Liver (tissue), 9 donors: ENCODE data around the gene SUPT4H1. TPM values are rescaled to one million over a fixed set of nuclear protein-coding genes. Genes with fewer than 3 reads are reported as not detected.

Source experiments
- DNase-seq: peaks from one replicate; pipeline ENCODE4 v3.0.0-alpha.2; 2017; ENCODE audit warnings: low spot score
- H3K27ac ChIP-seq, 2 donors: one replicate each; pipeline ENCODE4 v1.7.0; 2013; ENCODE audit warnings: inconsistent platforms in 2 of 2, low read length in 2 of 2, control low read depth in 1 of 2, low read depth in 1 of 2, mild to moderate bottlenecking in 1 of 2
- H3K27me3 ChIP-seq, 4 donors: one replicate each; pipeline versions ENCODE4 v1.6.1 to v1.7.0; 2013; ENCODE audit warnings: low read length in 3 of 4, inconsistent platforms in 1 of 4, mild to moderate bottlenecking in 1 of 4, moderate library complexity in 1 of 4; ENCODE audit not compliant: control insufficient read depth in 4 of 4, insufficient read depth in 4 of 4
- H3K36me3 ChIP-seq, 4 donors: one replicate each; pipeline versions ENCODE4 v1.6.1 to v1.7.0; 2013; ENCODE audit warnings: low read length in 3 of 4, mild to moderate bottlenecking in 3 of 4, low read depth in 1 of 4, moderate library complexity in 1 of 4; ENCODE audit not compliant: control insufficient read depth in 4 of 4, insufficient read depth in 3 of 4
- H3K4me1 ChIP-seq, 4 donors: one replicate each; pipeline versions ENCODE4 v1.6.1 to v1.7.0; 2013; ENCODE audit warnings: low read length in 3 of 4, mild to moderate bottlenecking in 3 of 4, moderate library complexity in 1 of 4; ENCODE audit not compliant: control insufficient read depth in 4 of 4, insufficient read depth in 4 of 4
- H3K4me3 ChIP-seq, 3 donors: one replicate each; pipeline versions ENCODE4 v1.6.1 to v1.7.0; 2013; ENCODE audit warnings: low read length in 3 of 3, control low read depth in 1 of 3, low read depth in 1 of 3, mild to moderate bottlenecking in 1 of 3
- H3K9ac ChIP-seq, 2 donors: one replicate each; pipeline ENCODE4 v1.7.0; 2013; ENCODE audit warnings: low read length in 2 of 2, mild to moderate bottlenecking in 2 of 2, moderate library complexity in 2 of 2, control low read depth in 1 of 2, low read depth in 1 of 2
- H3K9me3 ChIP-seq, 4 donors: one replicate each; pipeline versions ENCODE4 v1.6.1 to v1.7.0; 2013; ENCODE audit warnings: low read length in 3 of 4; ENCODE audit not compliant: control insufficient read depth in 4 of 4
- ATF3 ChIP-seq: IDR thresholded peaks from 2 replicates; pipeline ENCODE4 v1.6.1; 2016; ENCODE audit warnings: antibody characterized with exemption
- CTCF ChIP-seq: fragments of 150-350 bp; IDR thresholded peaks from 2 replicates; pipeline ENCODE4 v1.5.1; 2017; ENCODE audit warnings: improper control_type of control experiment, low read depth, low read length; ENCODE audit not compliant: missing input control
- EGR1 ChIP-seq, 2 donors: IDR thresholded peaks; 2 replicates each; pipeline ENCODE4 v1.6.1; 2016 to 2018; ENCODE audit warnings: antibody characterized with exemption in 2 of 2, low read depth in 2 of 2
- FOXA1 ChIP-seq: IDR thresholded peaks from 2 replicates; pipeline ENCODE4 v1.6.1; 2016; ENCODE audit warnings: antibody characterized with exemption
- FOXA2 ChIP-seq: IDR thresholded peaks from 2 replicates; pipeline ENCODE4 v1.6.1; 2016; ENCODE audit warnings: antibody characterized with exemption
- HNF4A ChIP-seq, 2 donors: conservative IDR thresholded peaks; 2 replicates each; pipeline ENCODE4 v1.6.1; 2016; ENCODE audit warnings: antibody characterized with exemption in 2 of 2, mild to moderate bottlenecking in 2 of 2
- HNF4G ChIP-seq: IDR thresholded peaks from 2 replicates; pipeline ENCODE4 v1.6.1; 2016; ENCODE audit warnings: antibody characterized with exemption
- JUND ChIP-seq, 2 donors: IDR thresholded peaks; 2 replicates each; pipeline ENCODE4 v1.6.1; 2016; ENCODE audit warnings: antibody characterized with exemption in 2 of 2
- MAX ChIP-seq: IDR thresholded peaks from 2 replicates; pipeline ENCODE4 v1.6.1; 2016; ENCODE audit warnings: antibody characterized with exemption
- RAD21 ChIP-seq, 2 donors: IDR thresholded peaks; 2 replicates each; pipeline ENCODE4 v1.6.1; 2016; ENCODE audit warnings: antibody characterized with exemption in 2 of 2, mild to moderate bottlenecking in 2 of 2
- REST ChIP-seq: IDR thresholded peaks from 2 replicates; pipeline ENCODE4 v1.6.1; 2016; ENCODE audit warnings: antibody characterized with exemption, mild to moderate bottlenecking
- SP1 ChIP-seq: IDR thresholded peaks from 2 replicates; pipeline ENCODE4 v1.6.1; 2018; ENCODE audit warnings: antibody characterized with exemption, mild to moderate bottlenecking
- TAF1 ChIP-seq: conservative IDR thresholded peaks from 2 replicates; pipeline ENCODE4 v1.6.1; 2016; ENCODE audit warnings: antibody characterized with exemption, mild to moderate bottlenecking
- YY1 ChIP-seq: IDR thresholded peaks from 2 replicates; pipeline ENCODE4 v1.6.1; 2016; ENCODE audit warnings: antibody characterized with exemption, mild to moderate bottlenecking
- WGBS: extraction: QIAGEN DNeasy Blood & Tissue Kit; methylation state at CpG from one replicate; pipeline ENCODE4 v1.1.7; 2013; 5-methylcytosine and 5-hydroxymethylcytosine counted together
- polyA plus RNA-seq, 2 donors: library from polyadenylated mRNA; stranded (reverse) in 1 of 2; unstranded in 1 of 2; fragments of 200-250 nt in 1 of 2; fragments of >200 nt in 1 of 2; fragmentation: Nextera tagmentation in 1 of 2; extraction: Ambion mirVana in 1 of 2; gene quantifications; one replicate each; pipeline versions ENCODE4 v1.2.1 to v1.2.3, GENCODE V29; 2013 to 2015
- total RNA-seq, 2 donors: library from RNA; depleted of rRNA; stranded (reverse); fragments of >200 nt; gene quantifications; one replicate each; pipeline ENCODE4 v1.2.3, GENCODE V29; 2014
- donor health status: healthy.
- donor health status: healthy.
- donor health status: healthy.
- donor health status: healthy.
- donor health status: healthy.

Gene SUPT4H1
- total and polyA plus RNA-seq, 4 donors, result 23.3 to 59.1 (median 40.4) TPM

GRCh38 chr17:58351182-58351581, 819 bp downstream of the SUPT4H1 start (continued):
- TF ChIP-seq MAX (no peak), EGR1 (IDR thresholded peaks at IDR 0.05; ENCODE audit: low read depth in 2 of 2) (no peak), JUND (IDR thresholded peaks at IDR 0.05) (no peak)

GRCh38 chr17:58348038-58348437, 4.0 kb downstream of the SUPT4H1 start:
- Histone ChIP-seq H3K9me3 (no peaks in the 10 kb centered on the region), H3K27me3 (no peaks in the 10 kb centered on the region), H3K27ac (no peak overlapping the region), H3K4me1 (peaks cover 4 to 22% (median 17%) of the 10 kb centered on the region in 4 donors), H3K9ac (no peak overlapping the region), H3K36me3 (peaks cover 0 to 58% (median 54%) of the 10 kb centered on the region in 4 donors), H3K4me3 (no peak overlapping the region)
- no peak for DNase-seq
- 96% methylated on average over 1 of the region's 1 CpG for WGBS
- no peak for TF ChIP-seq CTCF
- TF ChIP-seq FOXA2, result no peak
- TF ChIP-seq FOXA1, result no peak
- TF ChIP-seq YY1, result no peak
- TF ChIP-seq MAX, result no peak

GRCh38 chr17:58345500-58345899, 6.5 kb downstream of the SUPT4H1 start:
- H3K36me3 ChIP-seq, result peaks cover 0 to 58% (median 54%) of the 10 kb centered on the region in 4 donors
- no peaks in the 10 kb centered on the region for H3K27me3 ChIP-seq
- no peak overlapping the region for H3K9ac ChIP-seq
- TF ChIP-seq HNF4A (conservative IDR thresholded peaks at IDR 0.05) (no peak), RAD21 (IDR thresholded peaks at IDR 0.05) (no peak), HNF4G (no peak), SP1 (no peak), ATF3 (no peak), TAF1 (no peak), YY1 (no peak), REST (no peak)
- WGBS, result 94% methylated on average over 4 of the region's 4 CpGs
- peaks cover 0 to 4% (median 2%) of the 10 kb centered on the region in 4 donors for H3K4me1 ChIP-seq
- H3K27ac ChIP-seq, result no peak overlapping the region
- DNase-seq, result no peak
- no peaks in the 10 kb centered on the region for H3K9me3 ChIP-seq
- no peak overlapping the region for H3K4me3 ChIP-seq
